GM10248 (cell line): ENCODE results near the gene DPP10.
"Not testable (repeated sequence)": the region's sequence is repeated elsewhere in the genome, so short reads cannot be mapped to it uniquely, and the experiment has no call there.

Experiments used
- CTCF ChIA-PET: fragments of 300-600 bp; sonication (Branson Sonifier 250); formaldehyde crosslinking; extraction: SDS; loops from one replicate; lab custom pipeline; 2021; ENCODE audit warnings: antibody characterized with exemption; lab: Yijun Ruan, JAX
- POLR2A ChIA-PET: fragments of 350-650 bp; sonication (Branson Sonifier 250); formaldehyde crosslinking; extraction: SDS; loops from one replicate; lab custom pipeline; 2020; ENCODE audit warnings: antibody characterized with exemption; lab: Yijun Ruan, JAX
- DNase-seq: peaks from one replicate; pipeline ENCODE4 v3.0.0; 2012; ENCODE audit errors: extremely low spot score
- CTCF ChIP-seq: IDR thresholded peaks from 2 replicates; pipeline ENCODE4 v1.5.1; 2012; ENCODE audit warnings: mild to moderate bottlenecking, low read depth; ENCODE audit errors: extremely low read depth, missing control alignments, control extremely low read depth

Gene DPP10

GRCh38 chr2:114968748-114969400, 526.4 kb downstream of the DPP10 start:
- ChIA-PET POLR2A (no interaction called here), CTCF (no interaction called here)
- TF ChIP-seq CTCF = no peak
- DNase-seq = no peak

- CTCF ChIA-PET, POLR2A ChIA-PET: not testable (repeated sequence)
Measured at GRCh38 chr2:115004321-115004720, 561.9 kb downstream of the DPP10 start.

GRCh38 chr2:115011721-115012120, 569.3 kb downstream of the DPP10 start:
- POLR2A ChIA-PET = no interaction called here
- DNase-seq = no peak
- TF ChIP-seq CTCF = no peak
- CTCF ChIA-PET = no interaction called here

More at GRCh38 chr2:115004321-115004720, 561.9 kb downstream of the DPP10 start:
- not testable (repeated sequence) for DNase-seq

- DNase-seq, POLR2A ChIA-PET, CTCF ChIA-PET: not testable (repeated sequence)
Measured at GRCh38 chr2:115022013-115022412, 579.6 kb downstream of the DPP10 start.

GRCh38 chr2:115034801-115035200, 592.4 kb downstream of the DPP10 start:
- no peak for DNase-seq
- ChIA-PET POLR2A (no interaction called here), CTCF (no interaction called here)
- no peak for TF ChIP-seq CTCF

- DNase-seq = no peak
- ChIA-PET CTCF (no interaction called here), POLR2A (no interaction called here)
- no peak for TF ChIP-seq CTCF
Measured at GRCh38 chr2:115036818-115037217, 594.4 kb downstream of the DPP10 start.

- no peak for TF ChIP-seq CTCF
- CTCF ChIA-PET = no interaction called here
- POLR2A ChIA-PET = no interaction called here
- DNase-seq = no peak
Measured at GRCh38 chr2:115057473-115057872, 615.0 kb downstream of the DPP10 start.

GRCh38 chr2:115070002-115070401, 627.6 kb downstream of the DPP10 start:
- no peak for DNase-seq
- POLR2A ChIA-PET = no interaction called here

More at GRCh38 chr2:115070002-115070401, 627.6 kb downstream of the DPP10 start:
- CTCF ChIA-PET = no interaction called here
- no peak for TF ChIP-seq CTCF
